ENCODE data around the gene RFNG. TPM values are rescaled to one million over a fixed set of nuclear protein-coding genes. Genes with fewer than 3 reads are reported as not detected.

The RFNG gene
- total RNA-seq, 1 donor, result 46.3 TPM

DNA sequence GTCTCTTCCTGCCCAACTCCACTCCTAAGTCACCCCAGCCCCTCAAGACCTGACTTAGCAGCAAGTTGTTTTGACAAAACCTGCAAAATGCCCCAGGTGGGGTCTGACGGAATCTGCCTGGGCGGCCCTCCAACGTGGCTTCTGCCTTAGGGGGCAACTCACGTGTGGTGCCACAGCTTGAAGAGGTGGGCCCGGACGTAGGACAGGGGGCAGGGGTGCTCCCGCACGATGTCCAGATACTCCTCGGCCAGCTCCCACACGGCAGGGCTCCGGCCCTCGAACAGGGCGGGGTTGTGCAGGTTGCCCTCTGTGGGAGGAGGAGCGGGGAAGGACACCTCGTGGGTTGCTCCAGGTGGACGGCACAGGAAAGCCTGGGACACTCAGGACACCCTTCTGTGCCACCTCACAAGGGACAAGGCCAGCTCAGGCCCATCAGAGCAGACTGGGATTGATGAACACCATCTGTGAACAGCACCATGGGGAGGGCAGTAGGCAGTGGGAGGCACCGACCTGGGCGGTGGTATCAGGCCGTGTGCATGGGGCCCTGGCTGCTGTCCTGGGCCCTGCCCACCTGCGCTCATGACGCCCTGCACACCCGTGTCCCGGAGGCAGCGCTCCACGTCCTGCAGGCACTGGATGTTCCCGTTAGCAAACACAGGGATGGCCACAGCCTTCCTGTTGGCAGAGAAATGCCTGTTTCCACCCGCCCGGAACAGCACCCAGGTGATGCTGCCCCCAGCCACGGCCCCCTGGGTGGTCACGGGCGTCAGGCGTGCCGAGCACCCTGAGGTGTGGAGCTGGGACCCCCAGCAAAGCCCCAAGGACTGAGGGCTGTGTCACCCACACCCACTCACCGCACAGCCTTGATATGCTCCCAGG lies 9.7 kb upstream of the RFNG start:
- Histone ChIP-seq H3K27ac (ENCODE audit: low read depth, low read length) (no peak overlapping the region), H3K27me3 (ENCODE audit: insufficient read depth, low read length) (no peaks in the 10 kb centered on the region), H3K9me3 (ENCODE audit: low read depth, low read length) (no peaks in the 10 kb centered on the region), H3K4me1 (ENCODE audit: insufficient read depth, low read length) (peaks cover 15% of the 10 kb centered on the region), H4K20me1 (ENCODE audit: insufficient read depth, low read length) (peaks cover 7% of the 10 kb centered on the region), H3K4me2 (ENCODE audit: insufficient read depth, low read length) (no peak overlapping the region), H3K79me2 (ENCODE audit: insufficient read depth, low read length) (peaks cover 30% of the 10 kb centered on the region), H2AFZ (ENCODE audit: low read length) (no peak overlapping the region), H3K4me3 (ENCODE audit: insufficient read depth, low read length) (no peak overlapping the region), H3K36me3 (ENCODE audit: insufficient read depth, low read length) (peaks cover 42% of the 10 kb centered on the region)
- DNase-seq (ENCODE audit: insufficient read length, low spot score, missing footprints), result peak; percentile 86
- TF ChIP-seq, protein P1, sequence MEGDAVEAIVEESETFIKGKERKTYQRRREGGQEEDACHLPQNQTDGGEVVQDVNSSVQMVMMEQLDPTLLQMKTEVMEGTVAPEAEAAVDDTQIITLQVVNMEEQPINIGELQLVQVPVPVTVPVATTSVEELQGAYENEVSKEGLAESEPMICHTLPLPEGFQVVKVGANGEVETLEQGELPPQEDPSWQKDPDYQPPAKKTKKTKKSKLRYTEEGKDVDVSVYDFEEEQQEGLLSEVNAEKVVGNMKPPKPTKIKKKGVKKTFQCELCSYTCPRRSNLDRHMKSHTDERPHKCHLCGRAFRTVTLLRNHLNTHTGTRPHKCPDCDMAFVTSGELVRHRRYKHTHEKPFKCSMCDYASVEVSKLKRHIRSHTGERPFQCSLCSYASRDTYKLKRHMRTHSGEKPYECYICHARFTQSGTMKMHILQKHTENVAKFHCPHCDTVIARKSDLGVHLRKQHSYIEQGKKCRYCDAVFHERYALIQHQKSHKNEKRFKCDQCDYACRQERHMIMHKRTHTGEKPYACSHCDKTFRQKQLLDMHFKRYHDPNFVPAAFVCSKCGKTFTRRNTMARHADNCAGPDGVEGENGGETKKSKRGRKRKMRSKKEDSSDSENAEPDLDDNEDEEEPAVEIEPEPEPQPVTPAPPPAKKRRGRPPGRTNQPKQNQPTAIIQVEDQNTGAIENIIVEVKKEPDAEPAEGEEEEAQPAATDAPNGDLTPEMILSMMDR (IDR thresholded peaks at IDR 0.05; ENCODE audit: extremely low read depth, low read depth, low read length), result no peak

DNA sequence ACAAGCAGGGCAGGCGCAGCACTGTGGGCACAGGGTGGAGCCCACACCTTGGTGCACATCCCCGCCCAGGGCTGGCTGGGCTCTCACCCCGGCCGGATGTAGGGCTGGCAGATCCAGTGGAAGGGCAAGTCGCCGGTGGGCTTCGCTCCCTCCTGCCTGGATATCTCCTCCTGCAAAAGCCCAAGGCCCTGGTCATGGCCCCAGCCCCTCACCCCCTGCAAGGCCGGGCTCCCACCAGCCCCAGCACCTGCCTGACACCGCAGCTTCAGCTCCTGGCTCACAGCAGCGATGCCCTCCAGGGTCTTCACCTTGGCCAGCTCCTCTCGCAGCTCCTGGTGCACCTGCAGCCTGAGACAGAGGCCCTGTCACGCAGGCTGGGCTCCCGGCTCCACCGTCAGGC lies 9.0 kb upstream of the RFNG start:
- TF ChIP-seq, protein P1 (IDR thresholded peaks at IDR 0.05; ENCODE audit: extremely low read depth, low read depth, low read length), result no peak
- Histone ChIP-seq H3K79me2 (ENCODE audit: insufficient read depth, low read length) (peaks cover 23% of the 10 kb centered on the region), H3K36me3 (ENCODE audit: insufficient read depth, low read length) (peaks cover 42% of the 10 kb centered on the region), H4K20me1 (ENCODE audit: insufficient read depth, low read length) (peaks cover 7% of the 10 kb centered on the region), H2AFZ (ENCODE audit: low read length) (no peak overlapping the region), H3K27me3 (ENCODE audit: insufficient read depth, low read length) (no peaks in the 10 kb centered on the region), H3K4me3 (ENCODE audit: insufficient read depth, low read length) (no peak overlapping the region), H3K9me3 (ENCODE audit: low read depth, low read length) (no peaks in the 10 kb centered on the region), H3K4me1 (ENCODE audit: insufficient read depth, low read length) (peaks cover 10% of the 10 kb centered on the region), H3K27ac (ENCODE audit: low read depth, low read length) (no peak overlapping the region), H3K4me2 (ENCODE audit: insufficient read depth, low read length) (no peak overlapping the region)
- peak; percentile 75 for DNase-seq (ENCODE audit: insufficient read length, low spot score, missing footprints)

DNA sequence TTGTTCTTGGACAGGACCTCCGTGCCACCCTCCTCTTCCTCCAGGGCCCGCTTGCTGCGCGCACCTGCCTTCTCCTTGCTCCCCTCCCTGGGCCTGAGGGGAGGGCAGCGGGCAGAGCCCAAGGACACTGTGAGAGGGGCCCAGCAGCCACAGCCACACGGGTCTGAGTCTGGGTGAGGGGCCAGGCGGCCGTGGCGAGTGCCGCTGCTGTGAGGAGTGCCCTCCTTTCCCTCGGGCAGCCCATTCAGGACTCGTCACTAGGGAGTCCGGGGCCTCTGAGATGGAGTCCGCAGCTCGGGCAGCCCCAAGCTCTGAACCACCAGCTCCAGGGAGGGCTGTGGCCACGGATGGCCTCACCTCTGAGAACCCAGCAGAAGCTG lies 8.4 kb upstream of the RFNG start:
- Histone ChIP-seq H2AFZ (ENCODE audit: low read length) (no peak overlapping the region), H4K20me1 (ENCODE audit: insufficient read depth, low read length) (peaks cover 7% of the 10 kb centered on the region), H3K36me3 (ENCODE audit: insufficient read depth, low read length) (peaks cover 44% of the 10 kb centered on the region), H3K79me2 (ENCODE audit: insufficient read depth, low read length) (peaks cover 19% of the 10 kb centered on the region), H3K27me3 (ENCODE audit: insufficient read depth, low read length) (no peaks in the 10 kb centered on the region), H3K4me3 (ENCODE audit: insufficient read depth, low read length) (no peak overlapping the region), H3K4me2 (ENCODE audit: insufficient read depth, low read length) (no peak overlapping the region), H3K4me1 (ENCODE audit: insufficient read depth, low read length) (peaks cover 8% of the 10 kb centered on the region), H3K9me3 (ENCODE audit: low read depth, low read length) (no peaks in the 10 kb centered on the region), H3K27ac (ENCODE audit: low read depth, low read length) (no peak overlapping the region)
- TF ChIP-seq, protein P1 (IDR thresholded peaks at IDR 0.05; ENCODE audit: extremely low read depth, low read depth, low read length), result no peak
- DNase-seq (ENCODE audit: insufficient read length, low spot score, missing footprints), result peak; percentile 73

DNA sequence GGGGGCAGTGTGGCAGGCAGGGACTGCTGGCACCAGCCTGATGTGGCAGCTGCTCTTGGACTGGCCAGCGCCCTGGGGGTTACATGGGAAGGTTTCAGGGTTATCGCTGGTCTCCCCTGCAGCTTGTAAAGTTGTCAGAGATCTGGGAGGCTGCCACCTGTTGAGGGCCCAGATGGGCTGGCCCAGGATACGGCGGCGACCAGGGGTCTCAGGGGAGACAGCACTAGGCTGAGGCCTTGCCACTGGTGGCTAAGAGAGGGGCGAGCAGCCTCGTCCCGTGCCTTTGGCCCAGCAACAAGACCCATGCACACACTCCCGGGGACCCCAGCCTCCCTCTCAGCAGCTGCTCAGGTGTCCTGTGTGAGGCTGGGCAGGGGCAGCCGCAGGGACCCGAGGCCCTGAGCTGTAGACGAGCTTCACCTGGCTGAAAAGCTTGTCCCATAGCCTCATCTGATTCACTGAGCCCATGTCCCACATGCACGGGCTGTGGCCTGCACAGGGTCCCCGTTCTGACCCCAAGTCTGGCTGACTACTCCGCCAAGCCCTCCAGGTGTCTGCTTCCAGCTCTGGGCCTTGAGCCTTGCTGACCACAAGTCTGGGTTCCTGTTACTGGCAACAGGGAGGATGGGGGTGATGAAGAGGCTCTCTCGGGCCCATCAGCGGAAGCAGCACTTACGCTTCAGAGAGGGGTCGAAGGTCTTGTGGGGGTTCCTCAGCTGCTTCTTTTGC lies 7.8 kb upstream of the RFNG start:
- no peak overlapping the region for H3K4me2 ChIP-seq (ENCODE audit: insufficient read depth, low read length)
- no peak overlapping the region for H2AFZ ChIP-seq (ENCODE audit: low read length)
- H3K36me3 ChIP-seq (ENCODE audit: insufficient read depth, low read length), result peaks cover 49% of the 10 kb centered on the region
- peak; percentile 77 for DNase-seq (ENCODE audit: insufficient read length, low spot score, missing footprints)
- H3K4me3 ChIP-seq (ENCODE audit: insufficient read depth, low read length), result no peak overlapping the region
- peaks cover 16% of the 10 kb centered on the region for H3K79me2 ChIP-seq (ENCODE audit: insufficient read depth, low read length)
- H4K20me1 ChIP-seq (ENCODE audit: insufficient read depth, low read length), result peaks cover 7% of the 10 kb centered on the region
- TF ChIP-seq, protein P1 (IDR thresholded peaks at IDR 0.05; ENCODE audit: extremely low read depth, low read depth, low read length), result no peak
- H3K27ac ChIP-seq (ENCODE audit: low read depth, low read length), result no peak overlapping the region
- no peaks in the 10 kb centered on the region for H3K9me3 ChIP-seq (ENCODE audit: low read depth, low read length)
- H3K4me1 ChIP-seq (ENCODE audit: insufficient read depth, low read length), result peaks cover 2% of the 10 kb centered on the region
- H3K27me3 ChIP-seq (ENCODE audit: insufficient read depth, low read length), result no peaks in the 10 kb centered on the region
